GM18861 (cell line): ENCODE measurements around the gene TNPO3.
A peak's percentile ranks its signal among the peaks of the same experiment; 100 is the strongest.

Experiments
- ATAC-seq: cut with Tn5 transposase; IDR thresholded peaks from one replicate; pipeline ENCODE4 v1.9.1; 2021; ENCODE audit not compliant: unreplicated experiment

The TNPO3 gene

GRCh38 chr7:128940494-128941322 lies 114.2 kb downstream of the TNPO3 start:
- ATAC-seq, result peak; percentile 47

- no peak for ATAC-seq
Observed at GRCh38 chr7:128939861-128940410, 115.0 kb downstream of the TNPO3 start.

- no peak for ATAC-seq
Observed at GRCh38 chr7:128939075-128939860, 115.6 kb downstream of the TNPO3 start.

DNA sequence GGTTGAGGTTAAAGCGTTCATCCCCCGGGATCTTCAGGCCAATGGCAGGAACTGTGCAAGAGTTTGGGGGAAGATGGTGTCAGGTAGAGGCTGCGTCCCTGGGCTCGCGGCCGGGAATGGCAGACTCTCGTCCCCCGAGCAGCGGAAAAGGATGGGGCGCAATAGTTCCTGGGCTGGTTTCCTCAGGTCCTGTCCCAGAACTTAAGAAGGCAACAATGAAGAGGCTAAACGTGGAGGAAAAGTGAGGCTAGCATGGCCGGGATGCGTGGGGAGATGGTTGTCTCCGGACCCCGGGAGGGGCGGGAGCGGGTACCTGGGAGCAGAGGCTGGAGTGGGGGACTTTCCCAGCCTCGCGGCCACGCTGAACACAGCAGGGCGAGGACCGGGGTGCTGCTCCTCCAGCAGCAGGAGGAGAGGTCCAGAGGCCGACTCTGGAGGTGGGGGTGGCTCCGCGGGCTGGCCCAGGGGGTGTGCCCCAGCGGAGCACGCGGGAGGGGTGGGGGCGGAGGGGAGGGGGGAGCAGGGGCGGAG lies 116.3 kb downstream of the TNPO3 start:
- ATAC-seq, result no peak

- ATAC-seq, result no peak
Observed at GRCh38 chr7:128937647-128938543, 117.0 kb downstream of the TNPO3 start, which contains the start of gene IRF5. TSS of gene IRF5 (plus strand) at chr7:128937927. CDS start at chr7:128942082, 4,155 bp downstream.

DNA sequence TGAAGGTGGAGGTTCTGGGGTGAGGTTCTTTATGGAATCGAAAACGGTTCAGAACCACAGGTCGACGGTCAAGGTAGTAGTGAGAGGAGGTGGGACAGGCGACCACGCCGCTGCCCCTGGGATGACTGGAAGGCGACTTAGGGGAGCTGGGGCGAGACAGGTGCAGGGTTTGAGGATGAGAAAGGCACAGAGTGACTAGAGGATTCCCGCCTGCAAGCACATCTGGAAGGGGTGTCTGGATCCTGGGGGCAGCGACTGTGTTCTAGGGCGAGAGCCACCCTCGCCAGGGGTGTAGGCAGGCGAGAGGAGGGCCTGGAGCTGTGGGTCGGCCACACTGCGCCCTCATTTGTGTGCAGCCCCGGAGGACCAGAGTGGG lies 117.7 kb downstream of the TNPO3 start:
- ATAC-seq, result no peak

- no peak for ATAC-seq
Observed at GRCh38 chr7:128936798-128937197, 118.1 kb downstream of the TNPO3 start.

GRCh38 chr7:128935342-128935730 lies 119.6 kb downstream of the TNPO3 start:
- ATAC-seq, result no peak

DNA sequence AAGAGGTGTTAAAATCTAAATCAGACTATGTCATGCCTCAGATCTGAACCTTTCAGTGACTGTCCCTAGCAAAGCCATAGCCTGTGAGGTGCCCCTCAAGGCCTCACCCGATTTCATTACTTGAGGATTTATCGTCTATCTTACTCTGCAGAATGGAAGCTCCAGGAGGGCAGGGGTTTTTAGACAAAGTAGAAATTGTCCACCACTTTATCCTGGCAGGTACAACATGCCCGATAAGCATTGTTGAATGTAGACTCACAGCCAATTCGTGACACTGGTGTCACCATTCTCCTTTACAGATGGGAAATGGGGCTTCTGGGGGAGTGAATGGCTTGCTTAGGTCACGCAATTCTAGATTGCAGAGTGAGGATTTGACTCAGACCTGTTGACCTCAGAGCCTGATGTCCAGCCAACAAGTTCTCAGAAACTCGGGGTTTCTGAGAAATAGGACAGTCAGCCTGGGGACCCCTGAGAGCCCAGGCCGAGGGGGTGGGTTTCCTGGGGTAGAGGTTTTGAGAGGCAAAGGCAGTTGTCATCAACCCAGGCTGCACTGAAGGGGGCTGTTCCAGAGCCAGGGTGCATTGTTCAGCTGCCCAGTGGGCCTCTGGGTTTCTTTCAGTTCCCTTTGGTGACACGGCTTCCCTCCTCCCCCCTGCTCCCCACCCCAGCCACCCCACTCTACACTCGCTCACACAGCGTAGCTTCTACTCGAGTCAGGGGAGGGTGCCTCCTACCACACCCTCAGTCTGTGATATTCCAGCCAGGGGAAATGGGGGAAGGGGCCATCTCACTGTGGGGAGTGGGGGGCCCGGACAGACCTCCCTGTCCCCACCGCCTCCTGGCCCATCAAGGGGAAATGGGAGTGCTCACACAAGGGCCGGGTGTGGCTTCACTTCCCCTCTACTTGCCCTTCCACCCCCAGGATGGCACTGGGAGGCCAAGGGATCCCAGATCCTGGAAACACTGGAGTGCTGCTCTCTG lies 120.3 kb downstream of the TNPO3 start:
- peak; percentile 30 for ATAC-seq

DNA sequence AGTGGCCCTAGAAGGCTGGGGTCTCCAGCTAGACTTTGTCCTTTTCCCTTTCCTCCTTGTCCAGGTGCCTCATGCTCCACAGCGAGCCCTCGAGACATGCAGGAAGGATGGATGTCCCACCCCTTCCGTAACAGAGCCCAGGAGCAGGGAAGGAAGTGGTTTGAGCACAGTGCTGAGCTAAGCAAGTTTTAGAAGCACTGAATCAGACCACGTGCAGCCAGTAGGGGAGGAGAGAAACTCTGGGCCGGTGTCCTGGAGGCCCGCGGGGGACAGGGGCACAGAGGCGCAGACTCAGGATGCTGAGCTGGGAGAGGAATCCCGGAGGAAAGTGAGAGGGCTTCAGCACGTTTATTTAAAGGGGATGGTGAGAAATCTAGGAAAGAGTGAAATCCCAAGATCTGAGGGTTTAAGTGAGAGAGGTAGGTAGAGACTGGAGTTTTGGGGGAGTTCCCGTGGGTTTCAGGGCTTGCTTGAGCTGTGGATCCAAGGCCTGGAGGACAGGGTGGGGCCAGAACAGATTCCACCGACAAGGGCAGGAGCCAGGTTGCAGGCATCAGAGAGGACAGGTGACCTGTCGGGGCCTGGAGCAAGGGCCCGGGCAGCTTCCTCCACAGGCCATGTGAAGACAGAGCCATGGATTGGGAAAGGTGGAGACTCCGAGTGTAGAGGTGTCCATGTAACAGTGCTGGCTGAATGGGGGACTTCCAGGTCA lies 121.6 kb downstream of the TNPO3 start:
- no peak for ATAC-seq

- no peak for ATAC-seq
Observed at GRCh38 chr7:128932862-128933179, 122.1 kb downstream of the TNPO3 start.

DNA sequence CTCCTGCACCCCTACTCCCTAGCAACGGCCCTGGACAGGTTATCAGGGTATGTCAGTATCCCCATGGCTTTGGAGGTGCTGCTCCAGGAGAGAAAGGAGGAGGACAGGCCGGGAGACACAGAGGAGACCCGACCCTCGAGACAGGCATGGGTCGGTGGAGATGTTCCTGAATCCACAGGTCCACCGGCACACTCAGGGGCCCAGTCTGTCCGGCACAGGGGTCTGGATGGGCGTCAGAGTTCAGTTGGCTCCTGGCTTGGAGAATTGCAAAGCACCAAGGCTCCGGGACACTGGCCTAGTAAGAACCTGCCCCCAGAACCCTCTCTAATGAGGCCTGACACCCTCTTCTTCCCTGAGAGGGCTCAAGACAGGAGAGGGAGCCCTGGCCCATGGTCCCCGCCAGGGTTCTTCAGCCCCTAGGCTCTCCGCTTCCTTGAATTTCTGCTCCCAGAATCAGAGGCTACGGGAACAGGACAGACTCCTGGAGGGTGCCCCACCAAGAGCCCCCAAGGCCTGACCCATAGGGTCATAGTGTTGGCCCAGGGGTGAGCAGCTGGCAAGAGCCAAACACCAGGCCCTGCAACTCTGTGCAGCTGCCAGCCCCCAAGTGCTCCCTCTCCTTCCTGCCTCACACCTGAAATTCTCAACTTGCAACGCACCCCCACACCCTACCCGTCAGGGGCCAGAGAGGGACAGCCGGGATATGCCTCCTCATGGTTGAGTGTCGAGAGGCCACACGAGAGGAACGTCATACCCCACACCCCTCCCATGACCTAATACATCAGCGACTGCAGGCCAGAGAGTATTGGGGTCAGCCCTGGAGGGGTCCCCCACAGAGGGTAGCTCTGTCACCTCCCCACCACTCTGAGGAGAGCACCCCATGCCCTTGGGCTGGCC lies 122.7 kb downstream of the TNPO3 start:
- ATAC-seq, result no peak

DNA sequence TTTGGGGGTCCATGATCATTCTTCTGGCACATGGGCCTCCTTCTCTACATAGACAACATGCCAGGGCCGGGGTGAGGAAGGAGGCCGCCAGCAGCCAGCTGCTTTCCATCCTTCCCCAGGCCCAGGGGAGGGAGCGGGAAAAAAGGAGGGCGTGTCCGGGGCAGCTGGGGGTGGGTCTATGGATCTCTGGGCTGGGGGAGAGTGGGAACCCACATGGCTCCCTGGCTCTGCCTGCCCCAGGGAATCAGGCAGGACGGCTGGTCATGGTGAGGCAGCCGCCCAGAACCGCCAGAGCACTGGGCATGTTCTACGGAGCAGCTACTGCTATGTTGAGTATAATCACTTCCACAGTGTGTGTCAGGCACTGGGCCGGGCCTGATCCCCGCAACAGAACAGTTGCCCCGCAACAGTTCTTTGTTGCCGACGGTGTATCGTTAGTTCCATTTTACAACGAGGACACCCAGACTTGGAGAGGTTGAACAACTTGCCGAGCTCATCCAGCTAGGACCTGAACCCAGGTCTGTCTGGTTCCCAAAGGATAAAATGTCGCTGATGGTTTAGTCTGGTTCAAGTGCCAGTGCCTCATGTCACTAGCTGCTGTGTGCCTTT lies 123.6 kb downstream of the TNPO3 start:
- no peak for ATAC-seq

DNA sequence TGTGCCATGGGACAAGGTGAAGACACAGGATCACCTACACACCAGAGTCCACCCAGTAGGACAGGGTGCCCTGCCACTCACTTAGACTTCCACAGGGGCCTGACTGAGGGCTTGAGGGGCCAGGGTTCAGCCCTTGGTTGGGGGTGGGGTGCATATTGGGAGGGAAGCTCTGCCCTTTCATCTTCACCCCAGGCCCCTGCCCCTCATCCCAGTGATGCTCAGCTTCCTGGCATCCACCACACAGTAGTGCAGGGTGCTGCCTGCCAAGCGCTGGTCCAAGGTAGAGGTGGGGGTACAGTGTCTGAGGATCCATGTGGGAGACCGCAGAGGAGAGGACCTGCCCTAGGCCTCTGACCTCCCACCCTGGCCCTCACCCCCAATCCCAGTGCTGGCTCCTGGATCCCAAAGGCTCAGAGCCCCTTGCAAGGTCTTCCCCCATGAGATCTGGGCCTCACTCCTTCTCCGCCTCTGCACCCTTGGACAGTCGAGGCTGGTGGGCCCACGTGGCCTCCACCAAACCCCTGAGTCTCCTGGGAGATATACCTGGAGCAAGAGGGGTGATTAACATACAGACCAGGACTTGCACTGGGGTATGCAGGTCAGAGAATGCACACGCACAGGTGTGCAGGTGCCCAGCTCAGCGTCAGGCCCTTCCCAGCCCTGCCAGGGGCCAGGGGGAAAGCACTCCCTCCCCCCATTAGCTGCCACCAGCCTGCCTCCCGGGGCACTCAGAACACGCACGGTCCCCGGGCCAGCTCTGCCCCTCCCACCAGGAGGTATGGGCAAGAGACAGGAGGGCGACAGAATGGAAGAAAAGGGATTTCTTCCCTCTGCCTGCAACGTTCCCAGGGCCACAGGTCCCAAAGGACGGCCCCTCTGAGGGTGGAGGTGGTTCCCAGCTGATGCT lies 125.8 kb downstream of the TNPO3 start:
- ATAC-seq, result no peak

DNA sequence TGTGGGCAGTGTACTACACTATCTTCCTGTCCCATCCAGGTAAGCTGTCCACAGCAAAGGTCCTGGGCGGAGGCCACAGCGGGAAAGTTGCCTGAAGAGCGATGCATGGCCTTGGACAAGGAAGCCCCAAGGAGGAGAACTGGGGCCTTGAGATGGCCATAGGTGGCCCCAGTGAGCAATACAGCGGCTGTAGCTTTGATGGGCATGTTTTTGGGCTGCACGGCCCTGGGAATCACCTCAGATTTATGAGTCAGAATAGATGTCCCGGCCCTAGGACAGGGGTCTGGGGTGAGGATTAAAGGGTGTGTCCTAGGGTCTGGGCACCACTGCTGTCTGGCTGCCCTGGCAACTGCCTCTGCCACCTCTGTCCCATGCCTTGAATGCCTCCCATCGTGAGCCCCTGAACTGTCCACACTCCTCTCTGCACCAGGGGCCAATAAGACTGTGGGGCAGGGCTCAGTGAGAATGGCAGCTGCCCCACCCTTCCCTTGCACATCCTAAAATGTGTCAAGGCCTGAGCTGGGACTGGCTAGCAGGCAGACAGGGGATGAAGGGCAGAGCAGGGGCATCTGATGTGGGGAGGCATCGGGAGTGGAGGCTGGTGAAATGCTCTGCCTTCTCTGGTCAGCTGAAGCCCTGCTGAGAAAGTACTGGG lies 126.6 kb downstream of the TNPO3 start:
- ATAC-seq, result no peak
